Tibial artery (tissue), 4 donors: ENCODE results near the gene MRPL32.

Source experiments
- DNase-seq, 2 donors: peaks; one replicate each; pipeline ENCODE4 v3.0.0-alpha.2; 2019
- H3K27ac ChIP-seq, 2 donors: fragments of 200-600 bp; sonication (generic) in 1 of 2; 1 replicate in 1 of 2; 2 replicates in 1 of 2; pipeline ENCODE4 v1.5.1; 2018 to 2019; ENCODE audit warnings: mild to moderate bottlenecking in 1 of 2
- H3K27me3 ChIP-seq, 2 donors: fragments of 200-600 bp; sonication (generic) in 1 of 2; one replicate each; pipeline versions ENCODE4 v1.5.1 to v1.6.0; 2016 to 2019
- H3K36me3 ChIP-seq, 3 donors: fragments of 200-600 bp; sonication (generic) in 2 of 3; one replicate each; pipeline ENCODE4 v1.5.1; 2016 to 2019; ENCODE audit warnings: mild to moderate bottlenecking in 2 of 3
- H3K4me1 ChIP-seq, 4 donors: fragments of 200-600 bp; sonication (generic) in 2 of 4; 1 replicate in 3 of 4; 2 replicates in 1 of 4; pipeline ENCODE4 v1.5.1; 2016 to 2019
- H3K4me3 ChIP-seq, 2 donors: fragments of 200-600 bp; sonication (generic) in 1 of 2; 1 replicate in 1 of 2; 2 replicates in 1 of 2; pipeline ENCODE4 v1.5.1; 2018 to 2019; ENCODE audit warnings: mild to moderate bottlenecking in 2 of 2
- H3K9me3 ChIP-seq, 3 donors: fragments of 200-600 bp; sonication (generic) in 1 of 3; one replicate each; pipeline ENCODE4 v1.5.1; 2016 to 2019
- intact Hi-C: fragments of 100-400 bp; cut with DNase I; formaldehyde crosslinking; loops from one replicate; pipeline ENCODE4 v1.15.0; 2023; ENCODE audit warnings: low total_unique reads
- TF ChIP-seq, protein P1 (sequence below), 2 experiments: fragments of 200-600 bp in 1 of 2; fragments of 450-650 bp in 1 of 2; IDR thresholded peaks; one replicate each; pipeline ENCODE4 v1.5.1; 2017 to 2019; ENCODE audit warnings: antibody characterized with exemption in 2 of 2, mild to moderate bottlenecking in 1 of 2, moderate library complexity in 1 of 2

MRPL32 gene

GRCh38 chr7:42910306-42910705 is 21.9 kb upstream of the MRPL32 start:
- no peak for DNase-seq
- intact Hi-C loops: no loop called here
- TF ChIP-seq, protein P1, sequence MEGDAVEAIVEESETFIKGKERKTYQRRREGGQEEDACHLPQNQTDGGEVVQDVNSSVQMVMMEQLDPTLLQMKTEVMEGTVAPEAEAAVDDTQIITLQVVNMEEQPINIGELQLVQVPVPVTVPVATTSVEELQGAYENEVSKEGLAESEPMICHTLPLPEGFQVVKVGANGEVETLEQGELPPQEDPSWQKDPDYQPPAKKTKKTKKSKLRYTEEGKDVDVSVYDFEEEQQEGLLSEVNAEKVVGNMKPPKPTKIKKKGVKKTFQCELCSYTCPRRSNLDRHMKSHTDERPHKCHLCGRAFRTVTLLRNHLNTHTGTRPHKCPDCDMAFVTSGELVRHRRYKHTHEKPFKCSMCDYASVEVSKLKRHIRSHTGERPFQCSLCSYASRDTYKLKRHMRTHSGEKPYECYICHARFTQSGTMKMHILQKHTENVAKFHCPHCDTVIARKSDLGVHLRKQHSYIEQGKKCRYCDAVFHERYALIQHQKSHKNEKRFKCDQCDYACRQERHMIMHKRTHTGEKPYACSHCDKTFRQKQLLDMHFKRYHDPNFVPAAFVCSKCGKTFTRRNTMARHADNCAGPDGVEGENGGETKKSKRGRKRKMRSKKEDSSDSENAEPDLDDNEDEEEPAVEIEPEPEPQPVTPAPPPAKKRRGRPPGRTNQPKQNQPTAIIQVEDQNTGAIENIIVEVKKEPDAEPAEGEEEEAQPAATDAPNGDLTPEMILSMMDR (IDR thresholded peaks at IDR 0.05): no peak
- H3K4me1 ChIP-seq: peaks cover 0 to 19% (median 10%) of the 10 kb centered on the region in 4 donors
- peaks cover 0 to under 1% (median 0%) of the 10 kb centered on the region in 3 donors for H3K36me3 ChIP-seq
- no peaks in the 10 kb centered on the region for H3K27me3 ChIP-seq
- no peak overlapping the region for H3K27ac ChIP-seq
- no peak overlapping the region for H3K4me3 ChIP-seq
- H3K9me3 ChIP-seq: no peaks in the 10 kb centered on the region

DNA sequence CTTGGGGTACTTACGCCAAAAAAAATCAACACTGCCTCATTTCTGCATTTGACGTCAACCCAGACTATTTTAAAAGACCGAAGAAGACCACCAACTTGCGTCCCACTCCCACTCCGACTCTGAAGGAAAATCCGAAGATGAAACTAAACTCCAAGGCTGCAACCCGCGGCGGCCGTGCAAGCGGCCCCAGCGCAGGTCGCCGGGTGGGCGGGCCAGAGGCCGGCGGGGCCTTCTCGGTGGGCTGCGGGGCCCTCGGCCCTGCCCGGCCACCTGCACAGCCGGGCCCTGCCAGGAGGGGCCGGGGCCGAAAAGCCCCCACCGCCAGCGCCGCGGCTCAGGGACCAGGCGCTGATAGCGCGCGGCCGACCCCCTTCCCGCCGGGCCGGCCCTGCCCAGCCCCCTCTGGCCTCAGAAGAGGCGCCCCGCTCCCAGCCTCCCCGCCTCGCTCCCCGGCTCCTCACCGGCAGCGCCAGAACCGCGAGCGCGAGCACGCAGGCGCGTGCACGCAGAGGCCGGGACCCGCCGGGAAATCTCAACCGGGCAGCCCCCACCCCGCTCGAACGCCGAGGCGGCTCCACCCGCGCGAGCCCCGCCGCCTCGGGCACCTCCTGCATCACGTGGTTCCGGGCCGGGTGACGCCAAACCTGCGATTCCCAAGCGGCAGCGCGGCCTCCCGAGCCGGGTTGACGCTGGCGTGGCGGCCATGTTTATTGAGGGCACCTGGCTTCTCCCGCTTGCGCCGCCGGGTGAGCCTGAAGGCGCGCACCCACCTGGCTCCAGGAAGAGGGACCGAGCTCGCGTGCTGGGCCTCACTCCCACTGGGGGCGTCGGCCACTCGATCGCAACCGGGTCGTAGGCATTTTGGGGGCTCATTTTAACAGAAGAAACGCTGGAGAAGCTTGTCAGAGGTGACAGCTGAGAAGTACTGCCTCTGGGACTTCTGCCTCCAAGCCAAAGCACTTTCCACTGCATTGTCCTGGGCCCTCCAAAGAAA is 20.4 kb upstream of the MRPL32 start, which contains the start of gene C7orf25:
Gene C7orf25, minus strand, starts transcription at position 617 of the 994 bp plus-strand sequence. CDS start 1,170 bp downstream, outside the sequence.
- Histone ChIP-seq H3K9me3 (no peaks in the 10 kb centered on the region), H3K27ac (peak within 1 kb of the TSS; percentile 66 to 87), H3K36me3 (peaks cover 5 to 13% (median 9%) of the 10 kb centered on the region in 3 donors), H3K27me3 (no peaks in the 10 kb centered on the region), H3K4me3 (peak within 1 kb of the TSS; percentile 66 to 97), H3K4me1 (peaks cover 0 to 19% (median 10%) of the 10 kb centered on the region in 4 donors)
- intact Hi-C loops: no loop called here
- TF ChIP-seq, protein P1 (IDR thresholded peaks at IDR 0.05): no peak
- DNase-seq: peak; percentile 96 to 98

DNA sequence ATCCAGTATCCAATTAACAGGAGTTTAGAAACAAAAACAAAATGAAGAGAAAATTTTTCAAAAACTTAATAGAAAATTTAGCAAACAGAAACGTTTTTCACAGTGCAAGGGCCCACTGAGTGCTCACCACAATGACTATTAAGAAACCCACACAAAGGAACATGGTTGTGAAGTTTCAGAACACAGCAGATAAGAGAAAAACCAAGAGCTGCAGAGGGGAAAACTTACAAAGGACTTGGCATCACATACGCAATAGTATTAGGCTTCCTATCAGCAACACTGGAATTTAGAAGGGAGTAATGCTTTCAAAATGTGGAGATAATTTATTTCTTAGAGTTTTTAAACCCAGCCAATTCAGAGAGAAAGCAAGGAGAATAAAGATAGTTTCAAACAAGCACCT is 18.6 kb upstream of the MRPL32 start:
- Histone ChIP-seq H3K9me3 (no peaks in the 10 kb centered on the region), H3K27ac (no peak overlapping the region), H3K4me1 (peaks cover 0 to 19% (median 10%) of the 10 kb centered on the region in 4 donors), H3K4me3 (no peak overlapping the region), H3K27me3 (no peaks in the 10 kb centered on the region), H3K36me3 (peaks cover 12 to 30% (median 24%) of the 10 kb centered on the region in 3 donors)
- no peak for DNase-seq
- intact Hi-C loops: no loop called here
- TF ChIP-seq, protein P1 (IDR thresholded peaks at IDR 0.05): no peak

GRCh38 chr7:42914009-42914408 is 18.2 kb upstream of the MRPL32 start:
- Histone ChIP-seq H3K27me3 (no peaks in the 10 kb centered on the region), H3K36me3 (peaks cover 16 to 34% (median 28%) of the 10 kb centered on the region in 3 donors), H3K4me3 (no peak overlapping the region), H3K4me1 (peaks cover 0 to 19% (median 10%) of the 10 kb centered on the region in 4 donors), H3K27ac (no peak overlapping the region), H3K9me3 (no peaks in the 10 kb centered on the region)
- intact Hi-C loops: no loop called here
- no peak for DNase-seq
- TF ChIP-seq, protein P1 (IDR thresholded peaks at IDR 0.05): no peak

DNA sequence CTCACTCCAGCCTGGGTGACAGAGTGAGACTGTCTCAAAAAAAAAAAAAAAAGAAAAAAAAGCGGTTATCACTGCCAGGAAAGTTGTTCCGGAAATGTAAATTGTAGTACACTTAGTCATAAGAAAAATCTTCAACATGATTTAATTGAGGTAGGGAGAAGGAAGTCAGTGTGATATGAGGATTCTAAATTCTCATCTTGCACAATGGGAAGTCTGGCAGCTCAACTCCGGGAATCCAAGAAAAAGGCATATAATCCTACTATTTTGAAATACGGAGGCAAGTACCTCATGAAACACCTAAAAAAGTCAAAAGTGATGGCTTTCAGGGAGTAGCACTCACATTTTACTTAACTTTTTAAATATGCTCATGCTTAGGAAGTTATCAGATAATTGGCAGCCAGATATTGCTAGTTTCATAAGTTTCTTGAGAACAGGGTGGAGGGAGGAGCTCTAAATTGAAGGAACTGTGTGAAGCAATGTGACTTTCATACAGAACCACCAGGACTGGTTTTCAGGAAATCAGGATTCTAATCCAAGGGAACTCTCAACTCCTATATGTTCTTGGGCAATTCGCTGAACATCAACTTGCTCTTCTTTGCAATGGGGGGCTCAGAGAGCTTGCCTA is 17.6 kb upstream of the MRPL32 start:
- Histone ChIP-seq H3K4me1 (peaks cover 0 to 19% (median 10%) of the 10 kb centered on the region in 4 donors), H3K9me3 (no peaks in the 10 kb centered on the region), H3K27me3 (no peaks in the 10 kb centered on the region), H3K27ac (no peak overlapping the region), H3K4me3 (no peak overlapping the region), H3K36me3 (peaks cover 19 to 39% (median 33%) of the 10 kb centered on the region in 3 donors)
- no peak for DNase-seq
- TF ChIP-seq, protein P1 (IDR thresholded peaks at IDR 0.05): no peak
- intact Hi-C loops: no loop called here
